ENCODE data around the gene FAM120B.

Gene FAM120B

GRCh38 chr6:170288091-170288631 is 18.4 kb upstream of the FAM120B start:
- Histone ChIP-seq H3K4me3 (no peak overlapping the region), H3K27ac (peak overlapping the region in 1 of 2 donors; percentile 63)
- peak; percentile 72 for DNase-seq (ENCODE audit: low spot score)
- no peak for TF ChIP-seq CTCF (IDR thresholded peaks at IDR 0.05)

- no peak overlapping the region for H3K27ac ChIP-seq
- H3K4me3 ChIP-seq = peak overlapping the region; percentile 85
- no peak for DNase-seq (ENCODE audit: low spot score)
- TF ChIP-seq CTCF (IDR thresholded peaks at IDR 0.05) = no peak
Observed at GRCh38 chr6:170288852-170289179, 17.7 kb upstream of the FAM120B start.

GRCh38 chr6:170289180-170289931 is 17.2 kb upstream of the FAM120B start:
- no peak for TF ChIP-seq CTCF (IDR thresholded peaks at IDR 0.05)
- Histone ChIP-seq H3K27ac (peak overlapping the region in 1 of 2 donors; percentile 72), H3K4me3 (peak overlapping the region; percentile 85)
- peak; percentile 72 for DNase-seq (ENCODE audit: low spot score)

- no peak for TF ChIP-seq CTCF (IDR thresholded peaks at IDR 0.05)
- Histone ChIP-seq H3K4me3 (peak overlapping the region; percentile 85), H3K27ac (peak overlapping the region in 1 of 2 donors; percentile 72)
- DNase-seq (ENCODE audit: low spot score) = peak; percentile 71
Observed at GRCh38 chr6:170289951-170290295, 16.6 kb upstream of the FAM120B start.

- Histone ChIP-seq H3K27ac (peak within 1 kb of the TSS; percentile 4 to 72), H3K4me3 (peak within 1 kb of the TSS; percentile 85)
- DNase-seq (ENCODE audit: low spot score) = peak; percentile 77
- no peak for TF ChIP-seq CTCF (IDR thresholded peaks at IDR 0.05)
Observed at GRCh38 chr6:170290296-170291128, 16.0 kb upstream of the FAM120B start, which contains the start of gene DLL1. DLL1 (minus strand) TSS chr6:170291078; CDS start chr6:170290139, 939 bp downstream.

GRCh38 chr6:170291271-170292110 is 15.1 kb upstream of the FAM120B start:
- DNase-seq (ENCODE audit: low spot score) = peak; percentile 78
- TF ChIP-seq CTCF (IDR thresholded peaks at IDR 0.05) = no peak
- Histone ChIP-seq H3K27ac (peak overlapping the region; percentile 4 to 68), H3K4me3 (peak overlapping the region; percentile 85)
